ENCODE results near the gene TSN. TPM values are rescaled to one million over a fixed set of nuclear protein-coding genes. Genes with fewer than 3 reads are reported as not detected.

The TSN gene
- total RNA-seq, 1 experiment from 2014 or later: 102 TPM

GRCh38 chr2:121727332-121727731 is 28.1 kb upstream of the TSN start:
- no peaks in the 10 kb centered on the region for H3K27me3 Mint-ChIP-seq (ENCODE audit: low read depth)
- Histone ChIP-seq H3T11ph (ENCODE audit: low read length) (no peak overlapping the region), H2BK120ac (ENCODE audit: low read depth, low read length, poor library complexity, severe bottlenecking) (no peak overlapping the region), H3K23me2 (ENCODE audit: insufficient read length, low read depth, low read length, poor library complexity, severe bottlenecking) (no peaks in the 10 kb centered on the region), H3K4me2 (ENCODE audit: insufficient read depth, insufficient read length, low read length) (no peak overlapping the region), H3K27ac (ENCODE audit: insufficient read length, low read depth, low read length) (no peak overlapping the region), H3K18ac (ENCODE audit: insufficient read length, low read depth, low read length) (no peak overlapping the region), H2AFZ (ENCODE audit: low read length) (no peak overlapping the region), H2BK5ac (ENCODE audit: insufficient read length, low read length) (no peak overlapping the region), H2BK20ac (ENCODE audit: low read depth, low read length, poor library complexity, severe bottlenecking) (no peak overlapping the region), H3K27me3 (ENCODE audit: insufficient read depth, low read length) (no peaks in the 10 kb centered on the region), H4K20me1 (ENCODE audit: control insufficient read depth, insufficient read depth, insufficient read length) (no peaks in the 10 kb centered on the region), H3K4me1 (ENCODE audit: insufficient read depth, low read length) (no peaks in the 10 kb centered on the region), H2AK5ac (ENCODE audit: insufficient read length, low read length) (no peak overlapping the region), H3K14ac (ENCODE audit: insufficient read depth, low read length) (no peak overlapping the region), H3K9me3 (ENCODE audit: control insufficient read depth, low read depth, low read length) (no peaks in the 10 kb centered on the region), H4K5ac (ENCODE audit: insufficient read length, low read depth, low read length) (no peak overlapping the region), H3K9ac (ENCODE audit: extremely low read depth, insufficient read length, low read length) (no peak overlapping the region), H3K79me2 (ENCODE audit: insufficient read depth, low read length) (no peaks in the 10 kb centered on the region), H4K8ac (replicated peaks; ENCODE audit: insufficient read length, low read depth, low read length) (no peak overlapping the region), H3K23ac (ENCODE audit: insufficient read length, low read depth, low read length) (no peak overlapping the region), H2BK12ac (ENCODE audit: insufficient read length, low read depth, low read length) (no peak overlapping the region), H4K91ac (ENCODE audit: insufficient read length, low read depth, low read length) (no peak overlapping the region), H3K79me1 (ENCODE audit: insufficient read depth, low read depth, low read length, poor library complexity, severe bottlenecking) (peaks cover 3% of the 10 kb centered on the region), H3K56ac (ENCODE audit: insufficient read length, low read depth, low read length) (no peak overlapping the region), H3K4ac (ENCODE audit: low read depth, low read length) (no peak overlapping the region), H2BK15ac (ENCODE audit: low read depth, low read length) (no peak overlapping the region)
- no CpG with 5 or more reads among the region's 2 CpGs for WGBS (ENCODE audit: extremely low coverage, insufficient read length, low lambda C conversion rate)
- no peak for TF ChIP-seq CTCF (conservative IDR thresholded peaks at IDR 0.05)
- H3K9me3 Mint-ChIP-seq: no peaks in the 10 kb centered on the region
- no peak for DNase-seq
- no peak overlapping the region for H3K27ac Mint-ChIP-seq
- H3K36me3 Mint-ChIP-seq (ENCODE audit: insufficient read depth in 1 of 3, low read depth in 3 of 3): peaks cover 44 to 67% (median 55%) of the 10 kb centered on the region in 3 experiments
- H3K4me1 Mint-ChIP-seq: no peaks in the 10 kb centered on the region
- no peak overlapping the region for H3K4me3 Mint-ChIP-seq
